Activated T-cell treated with anti-CD3 and anti-CD28 coated beads, Interleukin-2, amount 50 U/mL, for 4 hours (primary cell): Measurements from ENCODE around the gene ANKRD44. TPM values are rescaled to one million over a fixed set of nuclear protein-coding genes. Genes with fewer than 3 reads are reported as not detected.

ENCODE experiments used
- ATAC-seq, 2 donors: fragments of 200-7000 bp; cut with Tn5 transposase; one replicate each; pipeline ENCODE4 v1.10.0; 2021
- DNase-seq: peaks from one replicate; pipeline ENCODE4 v3.0.0-alpha.2; 2020
- H3K27me3 Mint-ChIP-seq: one replicate; pipeline ENCODE4 v1.8.0; 2021; ENCODE audit warnings: low read depth, mixed read lengths
- H3K36me3 Mint-ChIP-seq: one replicate; pipeline ENCODE4 v1.8.0; 2022; ENCODE audit warnings: mixed read lengths; ENCODE audit not compliant: insufficient read depth
- H3K4me1 Mint-ChIP-seq: one replicate; pipeline ENCODE4 v1.8.0; 2021; ENCODE audit warnings: low read depth, mixed read lengths
- H3K4me3 Mint-ChIP-seq: one replicate; pipeline ENCODE4 v1.8.0; 2021; ENCODE audit warnings: mild to moderate bottlenecking, moderate library complexity, mixed read lengths
- H3K9me3 Mint-ChIP-seq: one replicate; pipeline ENCODE4 v1.8.0; 2021; ENCODE audit warnings: mixed read lengths
- total RNA-seq, 3 donors: library from RNA; stranded (reverse); gene quantifications; one replicate each; pipeline ENCODE4 v1.2.1, GENCODE V29; 2021

ANKRD44 gene
- total RNA-seq, 3 donors from 2014 or later: 75.0 to 91.5 (median 78.3) TPM

DNA sequence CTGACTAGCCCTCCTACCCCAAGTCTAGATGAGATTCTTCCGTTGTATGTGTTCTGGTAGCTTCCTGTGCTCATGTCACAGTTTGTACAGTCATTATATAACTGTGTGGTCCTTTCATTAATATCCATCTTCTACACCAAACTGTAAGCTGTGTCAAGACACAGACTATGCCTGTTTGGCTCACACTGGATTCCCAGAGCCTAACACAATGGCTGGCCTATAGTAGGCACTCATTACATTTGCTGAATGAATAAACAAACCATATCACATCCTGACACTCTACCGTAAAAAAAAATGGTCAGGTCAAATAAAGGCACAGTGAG is 72.6 kb downstream of the ANKRD44 start:
- DNase-seq (no peak), ATAC-seq (peak; percentile 30 to 57)
- Mint-ChIP-seq H3K9me3 (no peaks in the 10 kb centered on the region), H3K4me3 (peak overlapping the region; percentile 65), H3K36me3 (no peaks in the 10 kb centered on the region), H3K27me3 (no peaks in the 10 kb centered on the region), H3K4me1 (peaks cover 83% of the 10 kb centered on the region)

- Mint-ChIP-seq H3K9me3 (no peaks in the 10 kb centered on the region), H3K27me3 (no peaks in the 10 kb centered on the region), H3K4me1 (peaks cover 83% of the 10 kb centered on the region), H3K36me3 (peaks cover under 1% of the 10 kb centered on the region), H3K4me3 (peak overlapping the region; percentile 65)
- ATAC-seq (no peak), DNase-seq (no peak)
These were observed 73.1 kb downstream of the ANKRD44 start for GRCh38 chr2:197237291-197238042.

DNA sequence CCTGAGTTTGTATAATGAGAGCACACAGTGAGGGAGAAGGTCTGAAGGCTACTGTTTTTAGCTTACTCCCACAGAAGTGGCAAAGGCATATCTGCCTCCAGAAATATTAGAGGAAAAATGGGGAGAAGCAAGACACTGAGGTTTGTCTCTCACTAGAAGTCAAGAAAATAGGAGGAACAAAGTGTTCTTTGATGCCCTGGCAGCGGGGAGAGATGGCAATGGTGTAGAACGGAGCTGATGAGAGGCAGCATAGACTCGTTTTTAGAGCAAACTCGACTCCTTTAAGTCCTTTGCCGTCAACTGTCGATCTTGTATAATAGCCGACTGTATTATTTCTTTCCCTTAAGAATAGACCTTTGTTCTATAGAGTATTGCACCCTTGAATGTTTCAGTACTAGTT is 73.8 kb downstream of the ANKRD44 start:
- Mint-ChIP-seq H3K27me3 (no peaks in the 10 kb centered on the region), H3K36me3 (peaks cover 1% of the 10 kb centered on the region), H3K4me1 (peaks cover 87% of the 10 kb centered on the region), H3K9me3 (no peaks in the 10 kb centered on the region), H3K4me3 (peak overlapping the region; percentile 65)
- ATAC-seq (no peak), DNase-seq (no peak)

- DNase-seq: no peak
- peaks cover 90% of the 10 kb centered on the region for H3K4me1 Mint-ChIP-seq
- no peaks in the 10 kb centered on the region for H3K9me3 Mint-ChIP-seq
- peak overlapping the region; percentile 65 for H3K4me3 Mint-ChIP-seq
- peaks cover 1% of the 10 kb centered on the region for H3K36me3 Mint-ChIP-seq
- ATAC-seq: no peak
- no peaks in the 10 kb centered on the region for H3K27me3 Mint-ChIP-seq
These were observed 74.4 kb downstream of the ANKRD44 start for GRCh38 chr2:197236159-197236558.

DNA sequence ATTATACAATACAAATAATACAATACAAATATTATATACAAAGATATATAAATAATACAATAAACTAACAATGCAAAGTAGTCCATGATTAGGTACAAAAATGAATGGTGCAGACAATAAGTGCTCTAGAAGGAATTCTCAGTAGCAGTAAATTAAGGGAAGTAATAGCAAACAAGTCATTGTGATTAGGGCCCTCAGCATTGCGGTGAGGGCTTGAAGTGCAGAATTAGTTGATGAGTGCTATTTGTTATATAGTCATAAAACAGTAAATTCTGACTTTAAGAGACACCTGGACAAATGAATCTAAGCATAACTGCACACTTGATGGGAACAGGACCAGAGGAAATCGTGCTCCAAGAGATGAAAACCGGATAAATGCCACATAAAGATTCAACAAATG is 74.9 kb downstream of the ANKRD44 start:
- Mint-ChIP-seq H3K36me3 (peaks cover 3% of the 10 kb centered on the region), H3K4me1 (peaks cover 90% of the 10 kb centered on the region), H3K4me3 (no peak overlapping the region), H3K27me3 (no peaks in the 10 kb centered on the region), H3K9me3 (no peaks in the 10 kb centered on the region)
- no peak for ATAC-seq
- DNase-seq: no peak

DNA sequence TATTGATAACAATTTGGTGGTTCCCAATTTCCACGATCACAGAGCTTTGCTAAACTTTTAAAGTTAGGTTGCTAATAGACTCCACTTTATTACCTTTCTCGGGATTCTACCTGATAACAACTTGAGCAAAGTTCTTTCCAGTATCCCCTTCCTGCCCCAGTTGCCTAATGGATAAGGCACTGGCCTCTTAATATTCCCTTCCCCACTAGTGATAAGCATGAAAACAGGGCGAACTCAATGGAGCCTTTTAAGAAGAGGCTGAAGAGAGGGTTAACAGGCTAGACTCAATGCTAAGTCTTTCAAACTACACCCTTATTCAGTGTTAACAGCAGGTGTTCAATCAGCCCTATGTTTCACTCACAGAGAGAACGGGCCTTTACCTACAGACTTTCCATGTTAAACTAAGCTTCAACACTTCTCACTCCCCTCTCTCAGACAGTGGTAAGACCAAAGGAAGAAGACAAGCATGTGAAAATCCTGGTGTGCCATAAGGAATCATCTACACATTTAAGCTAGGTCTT is 75.8 kb downstream of the ANKRD44 start:
- ATAC-seq: no peak
- Mint-ChIP-seq H3K4me1 (peaks cover 94% of the 10 kb centered on the region), H3K4me3 (no peak overlapping the region)

DNA sequence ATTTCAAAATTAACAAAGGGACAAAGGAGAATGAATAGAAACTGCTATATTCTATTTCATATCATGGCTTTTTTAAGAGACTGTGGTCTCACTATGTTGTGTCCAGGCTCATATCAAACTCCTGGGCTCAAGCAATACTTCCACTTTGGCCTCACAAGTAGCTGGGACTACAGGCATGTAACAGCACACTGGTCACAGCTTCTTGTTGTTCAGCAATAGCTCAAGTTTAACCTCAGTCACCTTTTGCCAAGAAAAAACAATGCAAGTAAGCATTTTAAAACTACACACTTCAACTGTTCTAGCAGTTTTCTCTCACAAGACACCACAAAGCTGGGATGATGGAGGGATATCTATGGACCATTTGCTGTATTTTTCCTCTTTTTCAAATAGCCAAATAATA is 77.1 kb downstream of the ANKRD44 start:
- DNase-seq: no peak
- Mint-ChIP-seq H3K36me3 (peaks cover 10% of the 10 kb centered on the region), H3K4me1 (peaks cover 96% of the 10 kb centered on the region), H3K4me3 (no peak overlapping the region), H3K9me3 (no peaks in the 10 kb centered on the region), H3K27me3 (no peaks in the 10 kb centered on the region)
- no peak for ATAC-seq

More for the DNA sequence above, 75.8 kb downstream of the ANKRD44 start:
- no peak for DNase-seq
- H3K36me3 Mint-ChIP-seq: peaks cover 10% of the 10 kb centered on the region
- no peaks in the 10 kb centered on the region for H3K27me3 Mint-ChIP-seq
- H3K9me3 Mint-ChIP-seq: no peaks in the 10 kb centered on the region

DNA sequence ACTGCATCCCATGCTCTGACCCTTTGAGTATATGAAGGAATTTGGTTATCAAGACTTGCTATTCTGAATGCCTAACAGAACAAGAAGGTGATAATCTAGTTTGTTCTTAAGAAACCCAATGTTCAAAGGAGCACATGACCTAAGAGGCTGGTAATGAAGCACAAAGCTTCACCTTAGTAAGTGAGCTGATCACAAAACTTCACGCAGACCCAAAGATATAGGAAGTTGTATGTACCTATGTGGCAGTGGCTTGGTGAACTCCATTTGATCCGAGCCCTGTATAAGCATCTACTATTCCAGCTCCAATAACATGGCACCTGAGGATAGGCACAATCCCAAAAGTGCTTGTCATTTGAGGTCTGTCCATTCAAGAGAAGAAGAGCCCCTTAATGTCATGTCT is 78.6 kb downstream of the ANKRD44 start:
- DNase-seq (no peak), ATAC-seq (no peak)
- Mint-ChIP-seq H3K9me3 (no peaks in the 10 kb centered on the region), H3K27me3 (no peaks in the 10 kb centered on the region), H3K4me3 (peak overlapping the region; percentile 7), H3K4me1 (peaks cover 95% of the 10 kb centered on the region), H3K36me3 (peaks cover 13% of the 10 kb centered on the region)

GRCh38 chr2:197229509-197230443 is 80.8 kb downstream of the ANKRD44 start:
- peaks cover 21% of the 10 kb centered on the region for H3K36me3 Mint-ChIP-seq
- peak in 1 of 2 donors; percentile 30 for ATAC-seq

DNA sequence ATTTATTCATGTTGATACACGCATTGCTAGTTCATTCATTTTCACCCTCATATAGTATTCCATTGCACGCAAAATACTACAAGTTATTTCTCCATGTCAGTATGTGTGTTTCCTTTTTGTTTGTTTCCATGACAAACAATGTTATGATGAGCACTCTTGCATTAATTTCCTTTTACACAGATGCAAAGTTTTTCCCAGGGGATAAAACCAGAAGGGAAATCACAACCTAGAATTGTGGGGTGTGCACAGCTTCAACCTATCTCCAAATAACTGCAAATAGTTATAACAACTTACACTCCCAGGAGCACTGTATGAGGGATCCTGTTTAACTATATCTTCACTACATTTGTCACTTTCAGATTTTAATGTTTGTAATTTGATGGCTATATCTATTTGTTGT is 87.1 kb downstream of the ANKRD44 start:
- Mint-ChIP-seq H3K27me3 (no peaks in the 10 kb centered on the region), H3K4me3 (no peak overlapping the region), H3K4me1 (peaks cover 76% of the 10 kb centered on the region), H3K36me3 (peaks cover 14% of the 10 kb centered on the region), H3K9me3 (no peaks in the 10 kb centered on the region)
- DNase-seq (no peak), ATAC-seq (no peak)

More at GRCh38 chr2:197229509-197230443, 80.8 kb downstream of the ANKRD44 start:
- H3K4me3 Mint-ChIP-seq: no peak overlapping the region
- H3K27me3 Mint-ChIP-seq: no peaks in the 10 kb centered on the region
- DNase-seq: no peak
- peaks cover 91% of the 10 kb centered on the region for H3K4me1 Mint-ChIP-seq
- no peaks in the 10 kb centered on the region for H3K9me3 Mint-ChIP-seq

GRCh38 chr2:197219636-197220035 is 90.9 kb downstream of the ANKRD44 start:
- Mint-ChIP-seq H3K4me3 (no peak overlapping the region), H3K36me3 (peaks cover 3% of the 10 kb centered on the region), H3K4me1 (peaks cover 81% of the 10 kb centered on the region), H3K9me3 (no peaks in the 10 kb centered on the region), H3K27me3 (no peaks in the 10 kb centered on the region)
- ATAC-seq: no peak
- no peak for DNase-seq

DNA sequence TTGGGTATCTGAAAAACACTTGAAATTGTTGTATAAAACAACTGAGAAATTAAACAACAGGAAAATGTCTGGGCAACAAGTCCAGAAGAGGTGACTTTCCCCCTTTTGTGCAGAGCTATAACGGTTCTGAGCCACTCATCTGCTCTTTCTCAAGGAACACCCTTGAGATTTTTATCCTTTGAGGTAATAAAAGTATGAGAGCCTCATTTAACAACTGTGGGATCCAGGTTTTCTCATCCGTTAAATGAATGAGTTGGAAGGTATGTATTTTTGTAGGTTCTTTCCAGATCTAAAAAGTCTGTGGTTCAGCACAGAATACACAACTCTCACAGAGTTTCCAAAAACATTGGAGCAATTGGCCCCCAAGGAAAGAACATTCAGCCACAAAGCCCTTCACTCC is 93.0 kb downstream of the ANKRD44 start:
- DNase-seq: no peak
- Mint-ChIP-seq H3K4me1 (peaks cover 85% of the 10 kb centered on the region), H3K4me3 (no peak overlapping the region), H3K27me3 (no peaks in the 10 kb centered on the region), H3K36me3 (peaks cover 3% of the 10 kb centered on the region), H3K9me3 (no peaks in the 10 kb centered on the region)
- ATAC-seq: no peak

- H3K9me3 Mint-ChIP-seq: no peaks in the 10 kb centered on the region
- peaks cover 5% of the 10 kb centered on the region for H3K36me3 Mint-ChIP-seq
These were observed 94.1 kb downstream of the ANKRD44 start for GRCh38 chr2:197216361-197216979.

DNA sequence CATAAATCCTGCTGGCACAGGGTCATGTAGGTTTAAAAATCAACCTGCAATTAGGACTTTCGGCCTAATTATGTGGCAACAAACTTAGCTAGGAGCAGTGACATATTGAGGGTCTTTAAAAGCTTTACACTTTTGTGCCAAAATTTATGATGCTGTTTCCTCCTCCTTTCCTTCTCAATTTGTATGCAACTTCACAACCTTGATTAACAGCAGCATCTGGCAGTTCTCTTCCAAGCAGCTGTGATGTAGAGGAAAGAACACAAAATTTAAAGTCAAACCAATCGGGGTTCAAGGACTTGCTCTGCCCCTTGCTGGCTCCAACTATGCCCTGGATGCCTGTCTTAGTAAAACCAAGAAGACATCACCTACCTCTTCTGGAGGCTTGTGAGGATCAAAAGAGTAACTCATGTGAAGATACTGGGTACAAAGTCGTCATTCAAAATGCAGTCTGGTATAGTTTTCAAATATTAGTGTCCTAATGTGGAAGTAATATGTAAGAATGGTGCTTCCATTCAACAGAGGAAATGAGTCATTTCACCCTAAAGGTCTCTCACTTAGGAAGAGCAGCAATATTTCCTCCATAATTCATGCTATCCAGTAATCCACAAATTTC is 94.7 kb downstream of the ANKRD44 start:
- Mint-ChIP-seq H3K27me3 (no peaks in the 10 kb centered on the region), H3K4me1 (peaks cover 90% of the 10 kb centered on the region), H3K4me3 (peak overlapping the region; percentile 63), H3K9me3 (no peaks in the 10 kb centered on the region), H3K36me3 (peaks cover 5% of the 10 kb centered on the region)
- ATAC-seq (peak; percentile 22 to 32), DNase-seq (no peak)

More at GRCh38 chr2:197216361-197216979, 94.1 kb downstream of the ANKRD44 start:
- no peaks in the 10 kb centered on the region for H3K27me3 Mint-ChIP-seq
- DNase-seq (no peak), ATAC-seq (peak; percentile 28 to 32)
- peaks cover 85% of the 10 kb centered on the region for H3K4me1 Mint-ChIP-seq
- peak overlapping the region; percentile 63 for H3K4me3 Mint-ChIP-seq
